Subcutaneous abdominal adipose tissue (tissue), 5 donors: ENCODE results near the gene RAP2B.
"Not testable (repeated sequence)": the region's sequence is repeated elsewhere in the genome, so short reads cannot be mapped to it uniquely, and the experiment has no call there.

ENCODE experiments used
- H3K27ac ChIP-seq: one replicate; pipeline ENCODE4 v1.7.0; 2013; ENCODE audit warnings: low read depth, mild to moderate bottlenecking, inconsistent platforms, low read length, moderate library complexity
- H3K27me3 ChIP-seq, 5 donors: one replicate each; pipeline ENCODE4 v1.7.0; 2013; ENCODE audit warnings: low read length in 5 of 5, inconsistent platforms in 1 of 5; ENCODE audit not compliant: control insufficient read depth in 5 of 5, insufficient read depth in 4 of 5
- H3K36me3 ChIP-seq, 5 donors: one replicate each; pipeline ENCODE4 v1.7.0; 2013; ENCODE audit warnings: low read length in 5 of 5; ENCODE audit not compliant: control insufficient read depth in 5 of 5, insufficient read depth in 5 of 5
- H3K4me1 ChIP-seq, 5 donors: one replicate each; pipeline ENCODE4 v1.7.0; 2013; ENCODE audit warnings: low read length in 5 of 5, mild to moderate bottlenecking in 3 of 5, moderate library complexity in 1 of 5; ENCODE audit not compliant: control insufficient read depth in 5 of 5, insufficient read depth in 5 of 5
- H3K4me3 ChIP-seq, 5 donors: one replicate each; pipeline ENCODE4 v1.7.0; 2013; ENCODE audit warnings: low read length in 5 of 5, low read depth in 1 of 5
- H3K9ac ChIP-seq, 5 donors: one replicate each; pipeline ENCODE4 v1.7.0; 2013; ENCODE audit warnings: low read length in 5 of 5, mild to moderate bottlenecking in 4 of 5, moderate library complexity in 3 of 5
- H3K9me3 ChIP-seq, 5 donors: one replicate each; pipeline ENCODE4 v1.7.0; 2013; ENCODE audit warnings: low read length in 5 of 5; ENCODE audit not compliant: control insufficient read depth in 5 of 5
- donor health status: healthy.
- donor health status: healthy.
- donor health status: healthy.
- donor health status: healthy.
- donor health status: healthy.

RAP2B gene

GRCh38 chr3:153182501-153183293, 20.7 kb downstream of the RAP2B start:
- Histone ChIP-seq H3K4me1 (no peaks in the 10 kb centered on the region), H3K4me3 (no peak overlapping the region), H3K36me3 (peaks cover 0 to 7% (median 0%) of the 10 kb centered on the region in 5 donors), H3K9me3 (no peaks in the 10 kb centered on the region), H3K27ac (no peak overlapping the region), H3K27me3 (no peaks in the 10 kb centered on the region), H3K9ac (no peak overlapping the region)

- H3K27ac ChIP-seq: no peak overlapping the region
- no peak overlapping the region for H3K9ac ChIP-seq
- no peak overlapping the region for H3K4me3 ChIP-seq
- H3K36me3 ChIP-seq: no peaks in the 10 kb centered on the region
- no peaks in the 10 kb centered on the region for H3K27me3 ChIP-seq
- no peaks in the 10 kb centered on the region for H3K4me1 ChIP-seq
- H3K9me3 ChIP-seq: no peaks in the 10 kb centered on the region
Measured at GRCh38 chr3:153190923-153191322, 28.9 kb downstream of the RAP2B start.

- no peak overlapping the region for H3K27ac ChIP-seq
- no peaks in the 10 kb centered on the region for H3K27me3 ChIP-seq
- H3K36me3 ChIP-seq: no peaks in the 10 kb centered on the region
- H3K9me3 ChIP-seq: no peaks in the 10 kb centered on the region
- H3K4me1 ChIP-seq: no peaks in the 10 kb centered on the region
- no peak overlapping the region for H3K9ac ChIP-seq
- H3K4me3 ChIP-seq: no peak overlapping the region
Measured at GRCh38 chr3:153192327-153192726, 30.3 kb downstream of the RAP2B start.

GRCh38 chr3:153193786-153194476, 31.9 kb downstream of the RAP2B start:
- not testable (repeated sequence) for H3K9me3 ChIP-seq, H3K4me1 ChIP-seq, H3K4me3 ChIP-seq, H3K27ac ChIP-seq, H3K9ac ChIP-seq, H3K27me3 ChIP-seq, H3K36me3 ChIP-seq

GRCh38 chr3:153195349-153195879, 33.4 kb downstream of the RAP2B start:
- Histone ChIP-seq H3K4me3 (no peak overlapping the region), H3K4me1 (no peaks in the 10 kb centered on the region), H3K27ac (no peak overlapping the region), H3K36me3 (no peaks in the 10 kb centered on the region), H3K27me3 (no peaks in the 10 kb centered on the region), H3K9ac (no peak overlapping the region), H3K9me3 (no peaks in the 10 kb centered on the region)

GRCh38 chr3:153209596-153209995, 47.6 kb downstream of the RAP2B start:
- H3K27me3 ChIP-seq: no peaks in the 10 kb centered on the region
- no peaks in the 10 kb centered on the region for H3K9me3 ChIP-seq
- no peak overlapping the region for H3K9ac ChIP-seq
- H3K4me3 ChIP-seq: no peak overlapping the region
- H3K4me1 ChIP-seq: peaks cover 0 to 12% (median 8%) of the 10 kb centered on the region in 5 donors
- H3K36me3 ChIP-seq: no peaks in the 10 kb centered on the region
- H3K27ac ChIP-seq: no peak overlapping the region

GRCh38 chr3:153210146-153210545, 48.1 kb downstream of the RAP2B start:
- Histone ChIP-seq H3K4me3 (no peak overlapping the region), H3K36me3 (no peaks in the 10 kb centered on the region), H3K9ac (no peak overlapping the region), H3K4me1 (peaks cover 0 to 12% (median 8%) of the 10 kb centered on the region in 5 donors), H3K9me3 (no peaks in the 10 kb centered on the region), H3K27me3 (no peaks in the 10 kb centered on the region), H3K27ac (no peak overlapping the region)

- Histone ChIP-seq H3K4me1 (peaks cover 0 to 14% (median 9%) of the 10 kb centered on the region in 5 donors), H3K9ac (no peak overlapping the region), H3K4me3 (no peak overlapping the region), H3K9me3 (no peaks in the 10 kb centered on the region), H3K27me3 (no peaks in the 10 kb centered on the region), H3K27ac (no peak overlapping the region), H3K36me3 (no peaks in the 10 kb centered on the region)
Measured at GRCh38 chr3:153210660-153211059, 48.6 kb downstream of the RAP2B start.

GRCh38 chr3:153215497-153215896, 53.5 kb downstream of the RAP2B start:
- Histone ChIP-seq H3K9me3 (no peaks in the 10 kb centered on the region), H3K4me1 (peaks cover 0 to 13% (median 11%) of the 10 kb centered on the region in 5 donors), H3K27me3 (no peaks in the 10 kb centered on the region), H3K9ac (no peak overlapping the region), H3K36me3 (no peaks in the 10 kb centered on the region), H3K27ac (no peak overlapping the region), H3K4me3 (no peak overlapping the region)

- Histone ChIP-seq H3K27ac (no peak overlapping the region), H3K36me3 (no peaks in the 10 kb centered on the region), H3K4me1 (peaks cover 0 to 14% (median 11%) of the 10 kb centered on the region in 5 donors), H3K27me3 (no peaks in the 10 kb centered on the region), H3K4me3 (no peak overlapping the region), H3K9ac (no peak overlapping the region), H3K9me3 (no peaks in the 10 kb centered on the region)
Measured at GRCh38 chr3:153215966-153216365, 53.9 kb downstream of the RAP2B start.
